Panc1 (cell line): ENCODE measurements around the gene CNTN4. TPM values are rescaled to one million over a fixed set of nuclear protein-coding genes. Genes with fewer than 3 reads are reported as not detected.

Source experiments
- ATAC-seq: fragments of 200-7000 bp; cut with Tn5 transposase; 2 replicates; pipeline ENCODE4 v1.9.1; 2020; ENCODE audit warnings: mild to moderate bottlenecking, moderate library complexity
- BruUV-seq: library from RNA; stranded (reverse); fragments of 400-500 nt; replicated peaks from 2 replicates; lab custom pipeline; 2021; lab: Mats Ljungman, UMichigan
- CTCF ChIA-PET: fragments of 300-600 bp; sonication (Branson Sonifier 250); formaldehyde crosslinking; loops from one replicate; lab custom pipeline; 2022; ENCODE audit warnings: antibody characterized with exemption; lab: Charles Lee
- POLR2A ChIA-PET: fragments of 300-600 bp; sonication (Branson Sonifier 250); formaldehyde crosslinking; loops from one replicate; lab custom pipeline; 2022; ENCODE audit warnings: antibody characterized with exemption; lab: Charles Lee
- DNase-seq: peaks from one replicate; pipeline ENCODE4 v3.0.0-alpha.2; 2010; ENCODE audit warnings: low read depth, low spot score
- H3K27ac ChIP-seq: 2 replicates; pipeline ENCODE4 v1.5.1; 2011; ENCODE audit warnings: mild to moderate bottlenecking, low read length, inconsistent platforms
- H3K27me3 ChIP-seq: fragments of 200-500 bp; sonication (Bioruptor generic); 2 replicates; pipeline ENCODE4 v1.6.0; 2014; ENCODE audit warnings: low read length, inconsistent platforms; ENCODE audit not compliant: control insufficient read depth, insufficient read depth
- H3K36me3 ChIP-seq: fragments of 200-500 bp; sonication (Bioruptor generic); 2 replicates; pipeline ENCODE4 v1.5.1; 2014; ENCODE audit warnings: inconsistent platforms, mild to moderate bottlenecking, low read length, moderate library complexity; ENCODE audit not compliant: control insufficient read depth, insufficient read depth
- H3K4me1 ChIP-seq: 2 replicates; pipeline ENCODE4 v1.5.1; 2011; ENCODE audit warnings: inconsistent platforms, mild to moderate bottlenecking, low read length, moderate library complexity; ENCODE audit not compliant: control insufficient read depth, insufficient read depth
- H3K4me3 ChIP-seq, 2 experiments: 2 replicates each; pipeline ENCODE4 v1.5.1; 2011 to 2012; ENCODE audit warnings: low read depth in 2 of 2, low read length in 2 of 2, mild to moderate bottlenecking in 2 of 2, inconsistent platforms in 1 of 2, moderate library complexity in 1 of 2
- H3K9me3 ChIP-seq: fragments of 200-500 bp; sonication (Bioruptor generic); 2 replicates; pipeline ENCODE4 v1.5.1; 2014; ENCODE audit warnings: low read depth, mild to moderate bottlenecking, inconsistent platforms, low read length, moderate library complexity; ENCODE audit not compliant: control insufficient read depth, insufficient read depth
- POLR2AphosphoS5 ChIP-seq: IDR thresholded peaks from 2 replicates; pipeline ENCODE4 v1.6.1; 2012; ENCODE audit warnings: mild to moderate bottlenecking, low read depth, low read length, moderate library complexity
- SIN3A ChIP-seq: IDR thresholded peaks from 2 replicates; pipeline ENCODE4 v1.6.1; 2012; ENCODE audit warnings: low read depth, mild to moderate bottlenecking, low read length, moderate library complexity, borderline replicate concordance; ENCODE audit not compliant: insufficient read depth
- TCF7L2 ChIP-seq: IDR thresholded peaks from 2 replicates; pipeline ENCODE4 v1.6.1; 2011; ENCODE audit warnings: mild to moderate bottlenecking, low read depth, low read length, inconsistent platforms
- in situ Hi-C: cut with HindIII; loops from 2 replicates; pipeline ENCODE4 v1.10.0; 2016; ENCODE audit warnings: low sequenced_read_pairs, low pct_unique_long_range_greater_than_20kb
- intact Hi-C: fragments of 100-400 bp; cut with micrococcal nuclease; formaldehyde crosslinking; loops from one replicate; pipeline ENCODE4 v1.10.0; 2022; ENCODE audit not compliant: unreplicated experiment
- total RNA-seq: library from RNA; stranded (reverse); gene quantifications from one replicate; pipeline ENCODE4 v1.2.1, GENCODE V29; 2021; ENCODE audit not compliant: unreplicated experiment
- TF ChIP-seq, protein P1 (sequence below), 2 experiments: IDR thresholded peaks; 2 replicates each; pipeline ENCODE4 v1.6.1; 2011 to 2012; ENCODE audit warnings: low read depth in 2 of 2, control low read depth in 1 of 2, low read length in 1 of 2, mild to moderate bottlenecking in 1 of 2, moderate library complexity in 1 of 2; ENCODE audit not compliant: insufficient read depth in 1 of 2
- TF ChIP-seq, protein P2 (sequence below): fragments of 450-650 bp; IDR thresholded peaks from 2 replicates; pipeline ENCODE4 v1.5.1; 2017; ENCODE audit warnings: mild to moderate bottlenecking

Gene CNTN4
- total RNA-seq, 1 experiment from 2014 or later: not detected

DNA sequence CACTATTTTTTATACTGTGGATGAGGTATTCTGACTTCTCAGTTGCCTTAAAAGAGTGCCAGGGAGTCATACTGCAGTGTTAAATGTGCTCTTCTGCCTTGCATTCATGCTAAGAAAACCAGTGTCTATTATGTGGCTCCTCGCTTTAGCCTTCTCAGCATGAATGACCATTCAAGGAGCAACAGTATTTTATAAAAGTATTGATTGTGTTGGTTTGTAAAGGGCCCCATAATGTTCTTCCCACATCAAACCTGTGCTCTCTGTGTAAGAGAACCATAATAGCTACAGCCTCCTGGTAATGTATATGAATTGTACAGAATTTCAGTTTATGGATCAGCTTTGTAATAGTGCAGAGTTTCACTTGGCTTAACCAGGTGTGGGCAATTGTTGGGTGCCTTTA lies 316.4 kb downstream of the CNTN4 start:
- in situ Hi-C loops: no loop called here
- Histone ChIP-seq H3K27ac (no peak overlapping the region), H3K4me3 (no peak overlapping the region), H3K9me3 (no peaks in the 10 kb centered on the region), H3K36me3 (no peaks in the 10 kb centered on the region; the same call in 1 of the 2 replicates), H3K27me3 (no peaks in the 10 kb centered on the region), H3K4me1 (no peaks in the 10 kb centered on the region)
- ATAC-seq (no peak), DNase-seq (no peak)
- intact Hi-C loops: no loop called here
- no TSS peak for BruUV-seq
- ChIA-PET POLR2A (no interaction called here), CTCF (no interaction called here)
- TF ChIP-seq SIN3A: no peak

DNA sequence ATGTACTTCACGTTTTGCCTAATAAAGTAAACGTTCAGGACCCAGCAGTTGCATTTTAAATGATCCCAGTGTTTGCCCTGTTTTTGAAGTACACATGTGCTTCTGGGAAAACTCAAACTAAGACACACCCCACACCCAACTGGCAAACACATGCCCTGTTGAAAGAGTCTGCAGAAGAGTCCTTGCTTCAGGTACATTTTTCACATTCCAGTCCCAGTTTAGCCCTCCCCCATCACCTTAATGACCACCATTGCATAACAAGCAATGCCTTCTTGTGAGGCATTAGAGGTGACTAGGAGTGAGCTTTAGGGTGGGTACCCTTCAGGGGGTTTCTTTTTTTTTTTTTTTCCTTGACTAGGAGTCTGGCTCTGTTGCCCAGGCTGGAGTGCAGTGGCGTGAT lies 322.3 kb downstream of the CNTN4 start:
- Histone ChIP-seq H3K27me3 (no peaks in the 10 kb centered on the region), H3K4me1 (no peaks in the 10 kb centered on the region), H3K9me3 (no peaks in the 10 kb centered on the region), H3K27ac (no peak overlapping the region), H3K36me3 (no peaks in the 10 kb centered on the region), H3K4me3 (no peak overlapping the region)
- CTCF ChIA-PET: no interaction called here
- ATAC-seq (no peak), DNase-seq (no peak)
- intact Hi-C loops: no loop called here
- POLR2A ChIA-PET: no interaction called here
- in situ Hi-C loops: no loop called here
- TF ChIP-seq POLR2AphosphoS5: no peak
- TF ChIP-seq, protein P1, sequence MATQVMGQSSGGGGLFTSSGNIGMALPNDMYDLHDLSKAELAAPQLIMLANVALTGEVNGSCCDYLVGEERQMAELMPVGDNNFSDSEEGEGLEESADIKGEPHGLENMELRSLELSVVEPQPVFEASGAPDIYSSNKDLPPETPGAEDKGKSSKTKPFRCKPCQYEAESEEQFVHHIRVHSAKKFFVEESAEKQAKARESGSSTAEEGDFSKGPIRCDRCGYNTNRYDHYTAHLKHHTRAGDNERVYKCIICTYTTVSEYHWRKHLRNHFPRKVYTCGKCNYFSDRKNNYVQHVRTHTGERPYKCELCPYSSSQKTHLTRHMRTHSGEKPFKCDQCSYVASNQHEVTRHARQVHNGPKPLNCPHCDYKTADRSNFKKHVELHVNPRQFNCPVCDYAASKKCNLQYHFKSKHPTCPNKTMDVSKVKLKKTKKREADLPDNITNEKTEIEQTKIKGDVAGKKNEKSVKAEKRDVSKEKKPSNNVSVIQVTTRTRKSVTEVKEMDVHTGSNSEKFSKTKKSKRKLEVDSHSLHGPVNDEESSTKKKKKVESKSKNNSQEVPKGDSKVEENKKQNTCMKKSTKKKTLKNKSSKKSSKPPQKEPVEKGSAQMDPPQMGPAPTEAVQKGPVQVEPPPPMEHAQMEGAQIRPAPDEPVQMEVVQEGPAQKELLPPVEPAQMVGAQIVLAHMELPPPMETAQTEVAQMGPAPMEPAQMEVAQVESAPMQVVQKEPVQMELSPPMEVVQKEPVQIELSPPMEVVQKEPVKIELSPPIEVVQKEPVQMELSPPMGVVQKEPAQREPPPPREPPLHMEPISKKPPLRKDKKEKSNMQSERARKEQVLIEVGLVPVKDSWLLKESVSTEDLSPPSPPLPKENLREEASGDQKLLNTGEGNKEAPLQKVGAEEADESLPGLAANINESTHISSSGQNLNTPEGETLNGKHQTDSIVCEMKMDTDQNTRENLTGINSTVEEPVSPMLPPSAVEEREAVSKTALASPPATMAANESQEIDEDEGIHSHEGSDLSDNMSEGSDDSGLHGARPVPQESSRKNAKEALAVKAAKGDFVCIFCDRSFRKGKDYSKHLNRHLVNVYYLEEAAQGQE (IDR thresholded peaks at IDR 0.05; ENCODE audit: insufficient read depth in 1 of 2, low read depth in 2 of 2, low read length in 1 of 2): no peak
- no peak for TF ChIP-seq SIN3A
- TF ChIP-seq TCF7L2: no peak
- TF ChIP-seq, protein P2, sequence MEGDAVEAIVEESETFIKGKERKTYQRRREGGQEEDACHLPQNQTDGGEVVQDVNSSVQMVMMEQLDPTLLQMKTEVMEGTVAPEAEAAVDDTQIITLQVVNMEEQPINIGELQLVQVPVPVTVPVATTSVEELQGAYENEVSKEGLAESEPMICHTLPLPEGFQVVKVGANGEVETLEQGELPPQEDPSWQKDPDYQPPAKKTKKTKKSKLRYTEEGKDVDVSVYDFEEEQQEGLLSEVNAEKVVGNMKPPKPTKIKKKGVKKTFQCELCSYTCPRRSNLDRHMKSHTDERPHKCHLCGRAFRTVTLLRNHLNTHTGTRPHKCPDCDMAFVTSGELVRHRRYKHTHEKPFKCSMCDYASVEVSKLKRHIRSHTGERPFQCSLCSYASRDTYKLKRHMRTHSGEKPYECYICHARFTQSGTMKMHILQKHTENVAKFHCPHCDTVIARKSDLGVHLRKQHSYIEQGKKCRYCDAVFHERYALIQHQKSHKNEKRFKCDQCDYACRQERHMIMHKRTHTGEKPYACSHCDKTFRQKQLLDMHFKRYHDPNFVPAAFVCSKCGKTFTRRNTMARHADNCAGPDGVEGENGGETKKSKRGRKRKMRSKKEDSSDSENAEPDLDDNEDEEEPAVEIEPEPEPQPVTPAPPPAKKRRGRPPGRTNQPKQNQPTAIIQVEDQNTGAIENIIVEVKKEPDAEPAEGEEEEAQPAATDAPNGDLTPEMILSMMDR: no peak
- no TSS peak for BruUV-seq

DNA sequence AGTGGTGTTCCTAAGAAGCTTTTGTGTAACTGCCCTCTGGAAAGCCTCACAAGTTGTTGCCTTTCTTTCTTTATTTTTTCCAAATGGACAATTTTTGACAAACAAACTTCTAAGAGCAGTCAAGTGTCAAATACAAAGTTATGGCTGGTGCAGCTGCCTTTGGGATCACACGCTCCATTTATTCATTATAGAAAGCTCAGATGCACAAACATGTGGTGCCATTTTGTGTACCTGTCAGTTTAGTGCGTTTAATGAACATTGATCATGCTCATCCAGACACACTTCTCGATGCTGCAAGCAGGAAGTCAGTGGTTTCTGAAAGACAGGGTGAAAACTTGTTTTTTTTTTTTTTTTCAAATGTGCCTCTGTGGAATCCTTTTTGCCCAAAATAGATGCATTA lies 324.5 kb downstream of the CNTN4 start:
- H3K4me1 ChIP-seq: no peaks in the 10 kb centered on the region
- CTCF ChIA-PET: no interaction called here
- intact Hi-C loops: no loop called here

More for the DNA sequence above, 324.5 kb downstream of the CNTN4 start:
- Histone ChIP-seq H3K9me3 (no peaks in the 10 kb centered on the region), H3K4me3 (no peak overlapping the region), H3K27ac (no peak overlapping the region), H3K27me3 (no peaks in the 10 kb centered on the region), H3K36me3 (no peaks in the 10 kb centered on the region)
- in situ Hi-C loops: no loop called here
- DNase-seq (no peak), ATAC-seq (no peak)
- POLR2A ChIA-PET: no interaction called here
- BruUV-seq: no TSS peak
- TF ChIP-seq, protein P1 (IDR thresholded peaks at IDR 0.05; ENCODE audit: insufficient read depth in 1 of 2, low read depth in 2 of 2, low read length in 1 of 2): no peak
